VCaP (cell line): ENCODE measurements around the gene USP46.

Experiments
- H3K27ac ChIP-seq: fragments of 450-650 bp; 2 replicates; pipeline ENCODE4 v1.5.1; 2017
- TF ChIP-seq, protein P1 (sequence below): fragments of 450-650 bp; conservative IDR thresholded peaks from 2 replicates; pipeline ENCODE4 v1.5.1; 2017; ENCODE audit warnings: mild to moderate bottlenecking, moderate library complexity

The USP46 gene

DNA sequence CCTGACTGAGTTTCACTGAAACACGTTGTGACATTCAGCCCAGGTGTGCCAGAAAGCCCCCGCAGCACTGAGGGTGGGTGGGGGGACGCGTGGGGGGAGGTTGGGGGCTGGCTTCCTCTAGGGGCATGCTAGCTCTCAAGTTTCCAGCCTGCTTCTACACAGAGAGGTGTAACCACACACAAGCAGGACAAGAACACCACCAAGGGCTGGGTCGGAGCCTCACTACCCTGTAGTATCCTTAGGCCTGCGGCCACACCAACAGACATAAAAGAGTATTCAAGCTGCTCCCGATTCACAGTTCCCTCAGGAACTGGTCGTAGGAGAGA lies 1.8 kb downstream of the USP46 start:
- no peak overlapping the region for H3K27ac ChIP-seq
- TF ChIP-seq, protein P1, sequence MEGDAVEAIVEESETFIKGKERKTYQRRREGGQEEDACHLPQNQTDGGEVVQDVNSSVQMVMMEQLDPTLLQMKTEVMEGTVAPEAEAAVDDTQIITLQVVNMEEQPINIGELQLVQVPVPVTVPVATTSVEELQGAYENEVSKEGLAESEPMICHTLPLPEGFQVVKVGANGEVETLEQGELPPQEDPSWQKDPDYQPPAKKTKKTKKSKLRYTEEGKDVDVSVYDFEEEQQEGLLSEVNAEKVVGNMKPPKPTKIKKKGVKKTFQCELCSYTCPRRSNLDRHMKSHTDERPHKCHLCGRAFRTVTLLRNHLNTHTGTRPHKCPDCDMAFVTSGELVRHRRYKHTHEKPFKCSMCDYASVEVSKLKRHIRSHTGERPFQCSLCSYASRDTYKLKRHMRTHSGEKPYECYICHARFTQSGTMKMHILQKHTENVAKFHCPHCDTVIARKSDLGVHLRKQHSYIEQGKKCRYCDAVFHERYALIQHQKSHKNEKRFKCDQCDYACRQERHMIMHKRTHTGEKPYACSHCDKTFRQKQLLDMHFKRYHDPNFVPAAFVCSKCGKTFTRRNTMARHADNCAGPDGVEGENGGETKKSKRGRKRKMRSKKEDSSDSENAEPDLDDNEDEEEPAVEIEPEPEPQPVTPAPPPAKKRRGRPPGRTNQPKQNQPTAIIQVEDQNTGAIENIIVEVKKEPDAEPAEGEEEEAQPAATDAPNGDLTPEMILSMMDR: no peak

DNA sequence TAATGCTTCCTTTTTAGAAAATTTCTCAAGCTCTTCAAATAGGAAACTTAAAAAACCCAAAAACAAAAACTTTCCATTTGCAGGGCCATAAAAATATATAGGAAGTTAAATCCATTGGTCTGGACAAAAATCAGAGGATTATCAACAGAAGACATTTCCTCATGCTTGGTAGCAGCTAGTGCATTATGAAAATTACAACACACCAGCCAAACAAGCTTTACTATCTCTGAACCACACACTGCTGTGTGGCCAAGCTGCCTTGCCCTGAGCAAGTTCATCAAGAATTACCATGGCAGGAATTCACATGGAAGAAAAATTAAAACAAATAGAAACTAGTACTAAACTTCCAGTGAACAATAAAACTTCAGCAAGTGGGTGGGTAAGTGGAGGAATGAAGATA lies 3.6 kb downstream of the USP46 start:
- TF ChIP-seq, protein P1: no peak
- H3K27ac ChIP-seq: no peak overlapping the region

DNA sequence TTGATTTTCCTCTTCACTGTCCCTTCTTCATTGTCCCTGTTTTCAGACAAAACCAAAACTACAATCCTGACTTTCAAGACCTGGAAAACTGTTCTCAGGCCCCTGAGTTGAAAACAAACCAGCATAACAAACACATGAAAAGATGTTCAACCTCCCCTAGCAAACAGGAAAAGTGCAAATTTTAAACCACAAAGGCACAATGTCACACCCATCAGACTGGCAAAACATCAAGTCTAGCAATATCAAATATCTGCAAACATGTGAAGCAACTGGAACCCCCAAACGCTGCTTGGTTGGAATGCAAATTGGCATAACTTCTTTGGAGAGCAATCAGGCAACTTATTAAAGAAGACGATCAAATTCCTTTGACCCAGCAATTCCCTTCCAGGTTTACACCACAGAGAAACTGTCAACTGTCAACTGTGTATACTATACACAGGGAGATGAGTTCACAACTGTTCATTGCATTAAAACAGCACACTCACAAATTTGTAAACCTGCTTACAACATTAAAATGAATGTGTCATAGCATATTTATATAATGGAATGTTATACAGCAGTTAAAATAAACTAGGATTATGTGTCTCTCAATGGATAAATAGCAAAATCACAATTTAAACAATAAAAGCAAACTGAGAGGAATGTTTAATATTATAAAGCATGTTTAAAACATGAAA lies 7.0 kb downstream of the USP46 start:
- TF ChIP-seq, protein P1: no peak
- no peak overlapping the region for H3K27ac ChIP-seq

DNA sequence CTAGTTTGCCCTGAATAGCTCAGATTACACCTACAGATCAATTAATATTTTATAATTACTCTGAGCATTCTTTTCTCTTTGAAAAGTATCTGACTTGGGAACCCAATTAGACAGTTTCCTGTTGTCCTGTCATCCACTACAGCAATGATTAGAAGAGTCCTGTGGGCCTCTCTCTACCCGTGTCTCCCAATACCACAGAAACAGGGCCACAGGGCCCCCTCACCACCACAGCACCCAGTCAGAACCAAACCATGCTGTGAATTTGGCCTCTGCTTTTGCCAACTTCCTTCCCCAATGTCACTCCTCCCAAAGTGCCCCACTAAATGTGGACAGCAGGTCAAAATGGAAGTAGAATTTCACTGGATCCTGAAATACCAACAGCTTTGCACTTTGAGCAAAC lies 10.3 kb downstream of the USP46 start:
- TF ChIP-seq, protein P1: no peak
- H3K27ac ChIP-seq: no peak overlapping the region

DNA sequence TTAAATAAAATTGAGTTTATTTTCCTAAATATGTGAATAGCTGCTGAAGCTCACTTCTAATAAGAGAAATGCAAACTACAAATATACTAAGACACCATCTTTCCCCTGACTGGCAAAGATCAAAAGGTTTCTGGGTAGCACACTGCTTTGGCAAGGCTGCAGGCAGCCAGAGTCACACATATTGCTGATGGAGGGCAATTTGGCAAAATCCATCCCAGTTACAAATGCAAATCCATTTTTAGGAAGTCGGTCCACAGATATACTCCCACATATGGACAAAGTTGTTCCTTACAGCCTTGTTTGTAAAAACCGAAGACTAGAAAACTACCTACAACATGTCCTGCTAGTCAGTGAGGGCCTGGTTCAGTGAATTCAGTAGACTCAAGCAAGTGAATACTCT lies 12.4 kb downstream of the USP46 start:
- H3K27ac ChIP-seq: no peak overlapping the region
- TF ChIP-seq, protein P1: no peak

DNA sequence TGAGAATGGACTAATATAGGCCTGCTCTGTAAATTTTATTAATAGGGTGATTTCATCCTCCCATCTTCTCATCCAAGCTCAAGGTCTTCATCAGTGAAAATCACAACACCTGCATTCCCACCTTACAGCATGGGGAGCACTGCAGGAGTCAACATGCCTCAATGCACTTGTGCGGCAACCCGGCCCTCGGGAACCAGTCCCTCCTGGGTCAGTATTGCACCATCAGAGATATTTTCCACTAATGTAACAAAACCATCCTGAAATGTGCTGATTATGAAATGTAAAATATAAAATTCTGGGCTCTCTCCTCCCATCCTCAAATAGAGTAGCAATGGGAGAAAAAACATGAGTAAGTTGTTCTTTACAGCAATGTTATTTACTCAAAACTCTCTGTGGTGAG lies 13.0 kb downstream of the USP46 start:
- no peak overlapping the region for H3K27ac ChIP-seq
- TF ChIP-seq, protein P1: no peak

DNA sequence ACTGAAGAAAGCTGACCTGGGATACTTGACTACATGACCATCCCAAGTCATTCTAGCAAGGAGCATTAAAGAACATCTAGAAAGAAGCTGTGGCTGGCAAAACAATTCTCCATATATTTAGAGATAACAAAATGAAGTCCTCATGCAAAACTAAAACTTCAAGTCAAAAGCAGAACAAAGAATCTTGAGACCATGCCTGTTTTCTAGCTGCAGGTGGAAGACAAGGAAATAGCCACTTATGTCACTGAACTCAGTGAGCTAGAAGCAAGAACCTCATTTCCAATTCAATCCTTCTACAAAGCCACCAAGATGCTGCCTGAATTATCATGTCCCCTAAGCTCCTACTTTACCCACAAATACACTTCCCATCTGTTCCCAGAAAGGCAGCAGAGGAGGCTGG lies 13.8 kb downstream of the USP46 start:
- H3K27ac ChIP-seq: no peak overlapping the region

More for the DNA sequence above, 13.8 kb downstream of the USP46 start:
- TF ChIP-seq, protein P1: no peak
